HG02623 (cell line): ENCODE results near the gene AADACL4.
"Not testable (repeated sequence)": the region's sequence is repeated elsewhere in the genome, so short reads cannot be mapped to it uniquely, and the experiment has no call there.

ENCODE experiments used
- ATAC-seq: cut with Tn5 transposase; IDR thresholded peaks from one replicate; pipeline ENCODE4 v1.9.1; 2021; ENCODE audit warnings: moderate library complexity; ENCODE audit not compliant: unreplicated experiment

Gene AADACL4

DNA sequence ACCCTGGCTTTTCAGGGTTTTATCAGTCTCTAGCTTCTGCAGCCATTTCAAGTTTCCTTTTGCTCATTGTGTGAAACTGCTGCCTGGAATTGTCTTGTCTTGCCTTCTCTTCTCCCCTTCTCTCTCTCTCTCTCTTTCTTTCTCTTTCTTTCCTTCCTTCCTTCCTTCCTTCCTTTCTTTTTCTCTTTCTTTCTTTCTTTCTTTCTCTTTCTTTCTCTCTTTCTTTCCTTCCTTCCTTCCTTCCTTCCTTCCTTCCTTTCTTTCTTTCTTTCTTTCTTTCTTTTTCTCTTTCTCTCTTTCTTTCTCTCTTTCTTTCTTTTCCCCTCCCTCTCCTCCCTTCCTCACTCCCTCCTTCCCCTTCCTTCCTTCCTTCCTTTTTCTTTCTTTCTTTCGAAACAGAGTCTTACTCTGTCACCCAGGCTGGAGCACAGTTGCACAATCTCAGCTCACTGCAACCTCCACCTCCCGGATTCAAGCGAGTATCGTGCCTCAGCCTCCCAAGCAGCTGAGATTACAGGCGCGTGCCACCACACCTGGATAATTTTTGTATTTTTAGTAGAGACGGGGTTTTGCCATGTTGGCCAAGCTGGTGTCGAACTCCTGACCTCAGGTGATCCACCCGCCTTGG is 14.1 kb downstream of the AADACL4 start:
- ATAC-seq, result not testable (repeated sequence)

DNA sequence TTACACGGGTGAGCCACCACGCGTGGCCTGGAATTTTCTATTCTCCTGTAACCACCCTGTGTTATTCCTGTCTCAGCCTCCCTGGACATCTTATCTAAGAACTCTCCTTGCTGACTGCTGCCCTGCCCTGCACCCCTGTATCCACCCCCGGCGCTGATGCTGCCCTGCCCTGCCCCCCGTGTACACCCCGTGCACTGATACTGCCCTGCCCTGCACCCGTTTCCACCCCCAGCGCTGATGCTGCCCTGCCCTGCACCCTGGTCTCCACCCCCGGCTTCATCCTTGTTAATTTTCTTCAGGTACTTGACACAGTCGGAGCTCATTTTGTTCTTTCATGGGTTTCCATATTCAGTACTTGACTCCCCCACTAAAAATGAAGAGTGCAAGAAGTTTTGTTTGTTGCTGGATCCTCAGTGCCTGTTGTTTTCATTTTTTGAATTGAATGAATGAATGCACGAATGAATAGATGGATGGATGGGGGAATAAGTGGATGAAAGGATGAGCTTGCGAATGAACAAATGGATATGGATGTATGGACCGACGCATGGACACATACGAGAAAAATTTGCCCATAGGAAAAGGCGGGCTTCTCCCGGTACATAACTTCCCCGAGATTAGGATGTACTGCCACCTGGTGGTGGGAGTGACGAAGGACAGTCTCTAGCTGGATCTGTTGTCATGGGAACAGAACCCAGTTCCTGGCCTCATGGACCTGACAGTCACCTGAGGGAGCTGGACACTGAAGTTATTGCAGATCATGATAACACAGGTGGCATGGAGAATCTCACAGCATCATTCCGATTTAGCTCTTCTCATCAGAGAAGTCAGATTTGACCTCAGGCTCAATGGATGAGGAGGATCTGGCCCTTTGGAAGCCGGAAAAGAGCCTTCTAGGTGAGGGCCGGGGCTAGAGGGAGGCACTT is 14.9 kb downstream of the AADACL4 start:
- no peak for ATAC-seq

GRCh38 chr1:12661606-12662219 is 17.8 kb downstream of the AADACL4 start:
- no peak for ATAC-seq

DNA sequence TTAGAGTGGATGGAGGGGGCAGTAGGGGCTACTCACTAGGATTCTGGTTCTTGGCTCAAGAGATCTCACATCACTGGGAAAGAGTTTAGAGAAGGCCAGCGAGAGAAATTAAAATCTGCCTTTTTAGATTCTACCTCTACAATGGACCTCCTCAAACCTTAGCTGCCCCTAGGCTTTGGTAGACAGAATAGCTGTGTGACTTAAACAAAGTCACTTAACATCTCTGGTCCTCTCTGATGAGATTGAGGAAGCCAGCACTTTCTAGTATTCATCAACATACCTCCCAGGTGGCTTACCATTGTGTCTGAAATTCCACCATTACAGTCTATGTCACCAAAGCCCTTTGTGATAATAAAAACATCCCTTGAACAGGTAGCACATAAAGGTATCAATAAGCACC is 18.7 kb downstream of the AADACL4 start:
- ATAC-seq, result no peak

DNA sequence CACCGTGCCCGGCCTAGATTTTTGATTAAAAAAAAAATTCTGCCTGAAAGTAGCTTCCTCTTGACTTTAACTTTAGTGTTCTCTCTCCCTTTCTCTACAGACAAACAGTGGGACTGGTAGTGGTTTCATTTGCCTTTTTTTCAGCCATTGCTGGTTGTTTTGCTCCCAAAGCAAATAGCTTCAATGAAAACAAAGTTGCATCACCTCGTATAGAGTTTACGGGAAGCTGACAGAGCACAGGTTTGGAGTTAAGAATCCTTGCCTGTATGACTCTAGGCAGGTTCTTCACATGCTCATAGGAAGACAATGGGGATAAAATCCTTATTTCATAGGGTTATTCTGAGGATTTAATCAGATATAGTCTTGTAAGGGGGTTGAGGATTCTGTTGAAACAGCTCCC is 21.6 kb downstream of the AADACL4 start:
- ATAC-seq, result no peak

- ATAC-seq, result no peak
These were observed 22.4 kb downstream of the AADACL4 start for GRCh38 chr1:12666141-12666735.

- ATAC-seq, result no peak
These were observed 25.7 kb downstream of the AADACL4 start for GRCh38 chr1:12669529-12670068.

- no peak for ATAC-seq
These were observed 30.5 kb downstream of the AADACL4 start for GRCh38 chr1:12674358-12674757.

- not testable (repeated sequence) for ATAC-seq
These were observed 32.2 kb downstream of the AADACL4 start for GRCh38 chr1:12676122-12676521.

DNA sequence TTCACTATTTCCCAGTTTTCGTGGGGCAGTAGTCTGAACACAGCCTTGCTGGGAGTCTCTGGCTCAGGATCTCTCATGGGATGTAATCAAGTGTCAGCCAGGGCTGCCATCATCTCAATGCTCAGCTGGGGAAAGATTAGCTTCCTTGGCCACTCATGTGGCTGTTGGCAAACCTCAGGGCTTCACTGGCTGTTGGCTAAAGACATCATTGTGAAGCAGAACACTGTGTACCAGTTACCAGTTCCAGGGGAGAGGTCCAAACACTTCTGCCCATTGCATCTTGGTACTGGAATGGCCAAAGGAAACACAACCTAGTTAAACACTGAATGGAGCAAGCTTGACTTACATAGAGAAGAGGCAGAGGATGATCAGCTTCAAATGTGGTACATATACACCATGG is 33.7 kb downstream of the AADACL4 start:
- ATAC-seq, result no peak

GRCh38 chr1:12678350-12678749 is 34.5 kb downstream of the AADACL4 start:
- ATAC-seq, result no peak

- no peak for ATAC-seq
These were observed 34.9 kb downstream of the AADACL4 start for GRCh38 chr1:12678820-12679219.

- no peak for ATAC-seq
These were observed 46.3 kb downstream of the AADACL4 start for GRCh38 chr1:12690156-12690555.

GRCh38 chr1:12692967-12693782 is 49.3 kb downstream of the AADACL4 start:
- ATAC-seq, result no peak

DNA sequence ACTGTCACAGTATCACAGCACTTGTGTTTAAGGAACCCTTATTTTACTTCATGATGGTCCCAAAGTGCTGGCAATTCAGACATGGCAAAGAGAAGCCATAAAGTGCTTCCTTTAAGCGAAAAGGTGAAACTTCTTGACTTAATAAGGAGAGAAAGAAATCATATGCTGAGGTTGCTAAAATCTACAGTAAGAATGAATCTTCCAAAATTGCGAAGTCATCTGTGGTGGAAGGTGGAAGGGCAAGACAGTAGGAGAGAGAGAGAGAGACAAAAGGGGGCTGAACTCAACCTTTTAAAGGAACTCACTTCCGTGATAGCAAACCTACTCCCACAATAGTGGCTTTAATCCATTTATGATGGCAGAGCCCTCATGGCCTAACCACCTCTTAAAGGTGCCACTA is 52.8 kb downstream of the AADACL4 start:
- ATAC-seq, result no peak

GRCh38 chr1:12697397-12697796 is 53.5 kb downstream of the AADACL4 start:
- ATAC-seq, result no peak

GRCh38 chr1:12703821-12704451 is 60.1 kb downstream of the AADACL4 start:
- ATAC-seq, result no peak

DNA sequence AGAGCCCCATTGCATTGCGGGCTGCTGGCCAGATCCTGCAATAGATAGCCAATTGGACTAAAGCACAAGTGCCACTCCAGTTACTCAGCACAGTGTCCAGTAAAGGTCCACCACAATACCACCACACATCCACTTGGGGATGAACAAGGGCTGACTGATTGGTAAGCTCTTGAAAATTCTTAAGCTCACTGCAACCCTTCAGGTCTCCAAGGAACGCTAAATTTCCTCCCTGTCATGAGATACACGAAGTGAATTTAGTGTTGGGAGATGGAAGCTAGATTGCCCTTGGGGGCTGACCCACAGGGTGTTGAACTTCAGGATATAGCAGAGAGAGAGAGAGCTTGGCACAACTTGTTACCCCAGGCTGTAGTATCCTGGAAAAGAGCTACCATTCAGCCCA is 62.2 kb downstream of the AADACL4 start:
- no peak for ATAC-seq

DNA sequence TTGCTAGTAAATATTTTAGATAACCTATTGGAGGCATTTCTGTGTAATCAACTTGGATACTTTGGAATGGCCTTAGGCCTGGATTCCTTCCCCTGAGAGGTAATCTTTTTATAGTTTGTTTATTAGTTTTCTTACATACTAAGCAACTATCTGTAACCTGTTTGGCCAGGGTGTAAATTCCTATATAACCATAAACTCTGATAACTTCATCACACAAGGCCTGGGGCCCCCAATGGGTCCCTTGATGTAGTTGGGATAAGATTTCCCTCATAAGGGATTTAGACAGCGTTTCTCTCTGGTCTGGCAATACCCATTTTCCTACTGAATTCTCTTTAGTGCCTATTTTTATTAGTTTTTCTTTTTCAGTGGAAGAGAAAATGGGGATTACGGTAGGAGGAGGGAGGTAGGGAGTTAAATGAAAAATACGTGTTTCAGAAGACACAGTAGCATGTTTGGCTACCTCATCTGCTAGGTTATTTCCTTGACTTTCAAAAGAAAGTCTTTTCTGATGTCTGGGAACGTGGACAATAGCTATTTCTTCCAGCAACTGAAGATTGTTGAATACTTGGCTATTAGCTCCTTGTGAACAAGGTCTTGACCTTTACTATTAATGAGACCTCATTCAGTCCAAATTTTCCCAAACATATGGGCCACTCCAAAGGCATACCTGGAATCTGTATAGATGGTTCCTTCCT is 64.7 kb downstream of the AADACL4 start:
- ATAC-seq, result no peak
